Fibroblast of skin of scalp (primary cell): Measurements from ENCODE around the gene EBF4.
"Not testable (repeated sequence)": the region's sequence is repeated elsewhere in the genome, so short reads cannot be mapped to it uniquely, and the experiment has no call there.

ENCODE experiments used
- DNase-seq: peaks from one replicate; pipeline ENCODE4 v3.0.0-alpha.2; 2013

EBF4 gene

GRCh38 chr20:2759603-2760296 lies 67.2 kb downstream of the EBF4 start:
- DNase-seq = no peak

- no peak for DNase-seq
Observed at GRCh38 chr20:2760297-2760951, 67.8 kb downstream of the EBF4 start.

GRCh38 chr20:2760952-2761305 lies 68.3 kb downstream of the EBF4 start:
- no peak for DNase-seq

GRCh38 chr20:2761885-2762284 lies 69.3 kb downstream of the EBF4 start:
- DNase-seq = no peak

GRCh38 chr20:2762578-2763131 lies 70.1 kb downstream of the EBF4 start:
- DNase-seq = no peak

GRCh38 chr20:2763186-2763585 lies 70.6 kb downstream of the EBF4 start:
- no peak for DNase-seq

- peak; percentile 43 for DNase-seq
Observed at GRCh38 chr20:2767768-2768631, 75.4 kb downstream of the EBF4 start.

GRCh38 chr20:2768632-2769015 lies 76.0 kb downstream of the EBF4 start:
- no peak for DNase-seq

- not testable (repeated sequence) for DNase-seq
Observed at GRCh38 chr20:2770091-2770490, 77.5 kb downstream of the EBF4 start.

- no peak for DNase-seq
Observed at GRCh38 chr20:2771631-2772080, 79.1 kb downstream of the EBF4 start.

- DNase-seq = no peak
Observed at GRCh38 chr20:2773812-2774211, 81.2 kb downstream of the EBF4 start.

- peak; percentile 35 for DNase-seq
Observed at GRCh38 chr20:2775139-2775538, 82.6 kb downstream of the EBF4 start.

- DNase-seq = no peak
Observed at GRCh38 chr20:2778602-2779321, 86.2 kb downstream of the EBF4 start.

- DNase-seq = no peak
Observed at GRCh38 chr20:2780948-2781347, 88.4 kb downstream of the EBF4 start.

GRCh38 chr20:2783908-2784566 lies 91.5 kb downstream of the EBF4 start:
- no peak for DNase-seq

- DNase-seq = no peak
Observed at GRCh38 chr20:2793471-2793870, 100.9 kb downstream of the EBF4 start.

- no peak for DNase-seq
Observed at GRCh38 chr20:2794202-2794748, 101.7 kb downstream of the EBF4 start.

GRCh38 chr20:2794866-2795447 lies 102.4 kb downstream of the EBF4 start:
- DNase-seq = no peak

GRCh38 chr20:2795451-2795850 lies 102.9 kb downstream of the EBF4 start:
- no peak for DNase-seq

GRCh38 chr20:2796011-2796660 lies 103.6 kb downstream of the EBF4 start:
- no peak for DNase-seq
